SK-MEL-5 (cell line): ENCODE data around the gene APBA2. TPM values are rescaled to one million over a fixed set of nuclear protein-coding genes. Genes with fewer than 3 reads are reported as not detected.
"Not testable (repeated sequence)": the region's sequence is repeated elsewhere in the genome, so short reads cannot be mapped to it uniquely, and the experiment has no call there.

ENCODE experiments used
- DNase-seq: peaks from one replicate; pipeline ENCODE4 v3.0.0-alpha.2; 2016; ENCODE audit warnings: low read depth, low spot score
- in situ Hi-C: cut with HindIII; loops from 2 replicates; pipeline ENCODE4 v1.10.0; 2016; ENCODE audit warnings: low sequenced_read_pairs, high pct_unique_total_duplicates, low pct_unique_long_range_greater_than_20kb
- total RNA-seq: library from RNA; depleted of rRNA; stranded (reverse); fragments of >200 nt; shearing (Covaris generic); gene quantifications from 2 replicates; pipeline ENCODE4 v1.2.3, GENCODE V29; 2014

The APBA2 gene
- total RNA-seq, 1 experiment from 2014 or later, result 24.6 TPM

- in situ Hi-C loops, DNase-seq: not testable (repeated sequence)
Measured at GRCh38 chr15:28889871-28890270, 4.1 kb downstream of the APBA2 start.

- DNase-seq, in situ Hi-C loops: not testable (repeated sequence)
Measured at GRCh38 chr15:28890291-28890690, 4.5 kb downstream of the APBA2 start.

DNA sequence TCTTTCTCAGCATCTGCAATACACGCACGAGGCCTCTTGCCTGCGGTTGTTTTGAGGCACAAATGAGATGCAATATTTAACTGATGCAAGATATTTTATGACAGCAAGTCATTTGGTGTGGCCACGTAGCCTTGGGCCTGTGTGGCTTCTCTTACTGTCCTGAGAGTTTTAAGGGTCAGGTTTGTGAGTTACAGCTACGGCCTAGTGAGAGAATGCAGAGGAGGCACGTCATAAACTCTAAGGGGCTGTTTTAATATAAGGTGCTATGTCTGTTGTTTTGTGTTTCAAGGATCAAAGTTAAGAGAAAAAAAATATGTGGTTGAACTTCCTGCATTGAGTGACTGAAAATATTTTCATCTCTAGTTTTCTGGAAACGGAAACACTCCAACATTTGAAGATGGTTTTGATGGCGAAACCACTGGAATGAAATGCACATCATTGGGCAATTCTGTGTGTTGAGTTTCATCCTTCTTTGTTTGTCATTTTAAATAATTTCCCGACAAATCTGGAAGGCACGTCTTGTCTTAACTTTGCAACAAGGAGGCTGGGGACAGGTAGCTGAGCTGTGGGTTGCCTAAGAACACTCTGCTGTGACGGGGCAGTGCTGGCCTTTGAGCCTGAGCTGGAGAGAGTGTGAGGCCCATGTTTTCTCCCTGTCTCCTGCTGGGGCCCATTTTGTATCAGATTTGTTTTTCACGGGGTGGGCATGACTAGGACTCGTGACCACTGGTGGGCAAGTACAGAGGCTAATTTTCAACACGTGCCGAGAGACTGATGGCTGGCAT is 5.1 kb downstream of the APBA2 start:
- no peak for DNase-seq
- in situ Hi-C loops, result no loop called here

DNA sequence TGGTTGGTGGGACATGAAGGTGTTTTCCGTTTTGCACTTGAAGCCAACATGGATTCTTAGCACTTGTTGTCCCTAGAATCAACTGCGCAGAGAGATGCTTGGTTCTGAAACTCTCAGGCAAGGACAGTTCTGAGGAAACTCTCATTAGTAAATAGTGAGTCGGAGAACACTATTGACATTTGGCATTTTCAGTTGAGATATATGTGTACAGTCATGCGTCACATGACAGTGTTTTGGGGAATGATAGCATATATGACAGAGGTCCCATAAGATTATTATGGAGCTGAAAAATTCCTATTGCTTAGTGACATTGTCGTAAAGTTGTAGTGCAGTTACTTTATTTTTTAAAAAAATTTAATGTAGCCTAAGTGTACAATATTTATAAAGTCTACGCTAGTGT is 5.8 kb downstream of the APBA2 start:
- no peak for DNase-seq
- in situ Hi-C loops, result no loop called here

DNA sequence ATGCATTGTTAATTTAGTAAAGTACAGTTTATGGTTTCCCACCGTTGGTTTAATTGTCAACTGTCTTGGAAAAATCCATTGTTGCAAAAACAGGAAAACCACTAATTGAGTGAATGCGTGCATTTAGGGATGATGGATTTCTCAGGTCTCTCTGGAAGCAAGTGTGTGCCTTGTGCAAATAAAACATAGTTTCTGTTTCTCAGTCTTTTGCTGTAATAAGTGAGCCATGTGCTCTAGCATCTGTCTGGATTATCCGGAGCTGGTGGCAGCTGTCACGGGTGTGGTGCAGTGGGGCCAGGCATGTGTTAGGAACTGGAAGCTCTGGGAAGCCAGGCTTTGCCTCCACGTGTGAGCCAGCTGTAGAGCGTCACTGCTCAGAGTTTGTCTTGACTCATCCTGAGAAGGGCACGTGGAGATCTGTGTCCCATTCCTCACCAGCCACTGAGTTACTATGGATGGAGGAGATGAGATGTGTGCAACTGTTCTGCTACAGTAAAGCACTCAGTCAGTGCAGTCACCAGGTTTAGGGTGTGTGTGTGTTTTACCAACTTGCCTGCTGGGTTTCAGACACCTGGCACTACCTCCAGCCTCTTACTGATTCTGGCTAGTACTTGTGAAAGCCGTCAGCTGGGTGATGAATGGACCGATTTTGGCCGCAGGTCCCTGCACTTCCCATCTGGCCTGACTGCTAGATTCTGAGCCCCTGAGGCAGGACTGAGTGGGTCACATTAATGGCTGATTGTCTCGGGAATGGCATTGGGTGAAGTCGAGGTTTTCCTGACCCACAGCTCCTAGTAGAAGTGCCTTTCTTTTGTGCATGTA is 7.2 kb downstream of the APBA2 start:
- no peak for DNase-seq
- in situ Hi-C loops, result no loop called here

DNA sequence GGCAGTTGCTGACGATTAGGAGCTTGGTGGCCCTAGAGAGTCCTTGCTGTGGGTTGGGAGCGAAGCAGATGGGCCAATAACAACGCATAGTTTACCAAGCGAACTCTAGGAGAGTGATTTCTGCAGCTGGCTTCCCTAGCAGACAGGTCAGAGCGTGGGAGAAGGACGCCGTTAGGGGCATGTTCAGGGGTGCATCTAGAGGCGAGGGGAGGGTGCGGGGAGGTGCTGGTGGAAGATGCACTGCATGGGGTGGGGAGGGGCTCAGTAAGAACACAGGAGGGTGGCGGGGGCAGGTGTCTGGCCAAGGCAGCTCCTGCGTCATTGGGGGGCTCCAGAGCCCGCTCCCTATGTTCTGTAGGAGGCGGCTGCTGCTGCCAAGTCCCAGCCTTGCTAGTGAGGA is 8.9 kb downstream of the APBA2 start:
- DNase-seq, result no peak
- in situ Hi-C loops, result no loop called here

DNA sequence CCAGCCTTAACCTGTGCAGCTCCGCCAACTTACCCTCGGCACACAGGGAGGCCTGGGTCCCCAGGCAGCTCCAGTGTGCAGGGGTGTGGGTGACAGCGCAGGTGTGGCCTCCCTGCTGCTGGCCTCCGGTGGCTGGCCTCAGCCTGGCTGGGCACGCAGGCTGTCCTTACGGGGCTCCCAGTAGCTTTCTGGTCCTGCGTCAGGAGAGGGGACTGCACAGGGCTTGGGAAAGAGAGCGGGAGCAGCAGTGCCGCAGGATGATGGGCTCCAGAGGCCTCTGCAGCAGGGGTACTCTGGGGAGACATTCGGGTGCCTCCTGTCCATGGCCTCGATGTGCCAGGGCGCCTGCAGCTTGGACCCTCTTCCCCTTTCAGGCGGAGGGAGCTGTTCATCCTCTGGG is 9.4 kb downstream of the APBA2 start:
- in situ Hi-C loops, result no loop called here
- DNase-seq, result no peak

DNA sequence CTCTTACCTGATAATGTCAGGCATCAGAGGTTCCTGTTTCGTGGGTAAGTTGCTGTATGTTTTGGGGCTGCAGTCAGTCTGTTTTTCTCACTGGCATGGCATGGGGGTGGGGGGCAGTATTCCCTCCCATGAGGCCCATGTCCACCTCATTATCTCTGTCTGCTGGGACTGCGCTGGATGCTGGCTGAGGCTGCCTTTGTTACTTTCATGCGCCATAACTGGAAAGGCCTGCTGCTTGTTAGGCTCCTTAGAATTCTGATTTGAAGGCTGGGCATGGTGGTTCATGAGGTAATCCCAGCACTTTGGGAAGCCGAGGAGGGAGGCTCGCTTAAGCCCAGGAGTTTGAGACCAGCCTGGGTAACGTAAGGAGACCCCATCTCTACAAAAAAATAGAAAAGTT is 9.8 kb downstream of the APBA2 start:
- in situ Hi-C loops, result no loop called here
- no peak for DNase-seq

DNA sequence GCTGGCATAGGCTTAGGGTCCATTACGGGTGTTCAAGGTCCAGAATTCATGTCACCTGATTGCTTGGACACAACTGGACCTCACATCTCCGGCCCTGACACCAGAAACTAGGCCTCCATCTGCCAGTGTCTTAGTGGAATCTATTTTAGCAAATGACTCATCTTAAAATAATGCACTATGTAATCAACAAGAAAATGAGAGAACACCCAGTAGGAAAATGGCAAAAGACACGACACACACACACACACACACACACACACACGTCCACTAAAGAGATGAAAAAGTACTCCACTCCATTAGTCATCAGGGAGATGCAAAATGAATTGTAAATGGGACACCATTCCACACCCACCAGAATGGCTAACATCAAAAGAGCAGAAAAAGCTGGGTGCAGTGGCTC is 11.2 kb downstream of the APBA2 start:
- no peak for DNase-seq

GRCh38 chr15:28897861-28898585 is 12.2 kb downstream of the APBA2 start:
- in situ Hi-C loops, result no loop called here
- DNase-seq, result no peak

More for the DNA sequence above, 11.2 kb downstream of the APBA2 start:
- in situ Hi-C loops, result no loop called here

- in situ Hi-C loops, result no loop called here
Measured at GRCh38 chr15:28899061-28899738, 13.4 kb downstream of the APBA2 start.

DNA sequence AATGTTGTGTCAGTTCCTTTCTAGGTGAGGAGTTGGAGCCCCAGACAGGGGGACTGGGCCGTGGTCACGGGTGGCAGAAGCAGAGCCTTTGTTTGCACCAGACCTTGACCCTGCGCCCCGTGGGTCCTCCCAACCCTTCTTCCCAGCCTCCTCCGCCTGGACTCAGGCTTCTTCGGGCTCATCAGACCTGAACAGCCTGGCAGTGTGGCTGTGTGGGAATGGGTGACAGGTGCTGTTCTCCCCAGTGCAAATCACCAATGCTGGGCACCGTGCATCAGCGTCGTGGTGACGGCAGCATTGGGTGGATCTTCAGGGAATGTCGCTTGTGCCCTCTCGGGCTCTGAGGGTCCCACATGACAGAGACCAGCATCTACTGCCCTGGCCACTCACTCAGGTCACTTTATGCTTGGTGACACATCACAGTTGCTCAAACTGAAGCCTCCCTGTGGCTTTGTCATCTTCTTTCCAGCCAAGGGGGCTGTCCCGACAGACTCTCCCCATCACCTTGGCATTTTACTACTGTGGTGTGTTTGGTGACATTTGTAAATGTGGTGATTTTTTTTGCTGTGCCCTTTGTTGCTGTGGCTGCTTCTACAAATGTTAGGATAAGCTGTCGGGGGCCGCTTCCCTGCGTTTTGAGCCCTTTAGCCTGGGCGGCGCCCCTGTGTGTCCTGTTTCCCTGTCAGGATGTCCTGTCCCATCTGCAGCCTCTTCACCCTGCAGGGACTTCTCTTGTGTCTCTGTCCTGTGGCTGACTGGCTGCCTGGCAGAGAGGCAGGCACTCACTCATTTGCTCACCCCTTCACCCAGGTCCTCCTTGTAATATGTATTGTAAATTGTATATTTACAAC is 14.5 kb downstream of the APBA2 start:
- in situ Hi-C loops, result no loop called here
- DNase-seq, result no peak

More at GRCh38 chr15:28899061-28899738, 13.4 kb downstream of the APBA2 start:
- DNase-seq, result no peak

GRCh38 chr15:28900892-28901586 is 15.3 kb downstream of the APBA2 start:
- no peak for DNase-seq
- in situ Hi-C loops, result no loop called here

GRCh38 chr15:28901587-28901980 is 15.8 kb downstream of the APBA2 start:
- in situ Hi-C loops, result no loop called here
- DNase-seq, result no peak

DNA sequence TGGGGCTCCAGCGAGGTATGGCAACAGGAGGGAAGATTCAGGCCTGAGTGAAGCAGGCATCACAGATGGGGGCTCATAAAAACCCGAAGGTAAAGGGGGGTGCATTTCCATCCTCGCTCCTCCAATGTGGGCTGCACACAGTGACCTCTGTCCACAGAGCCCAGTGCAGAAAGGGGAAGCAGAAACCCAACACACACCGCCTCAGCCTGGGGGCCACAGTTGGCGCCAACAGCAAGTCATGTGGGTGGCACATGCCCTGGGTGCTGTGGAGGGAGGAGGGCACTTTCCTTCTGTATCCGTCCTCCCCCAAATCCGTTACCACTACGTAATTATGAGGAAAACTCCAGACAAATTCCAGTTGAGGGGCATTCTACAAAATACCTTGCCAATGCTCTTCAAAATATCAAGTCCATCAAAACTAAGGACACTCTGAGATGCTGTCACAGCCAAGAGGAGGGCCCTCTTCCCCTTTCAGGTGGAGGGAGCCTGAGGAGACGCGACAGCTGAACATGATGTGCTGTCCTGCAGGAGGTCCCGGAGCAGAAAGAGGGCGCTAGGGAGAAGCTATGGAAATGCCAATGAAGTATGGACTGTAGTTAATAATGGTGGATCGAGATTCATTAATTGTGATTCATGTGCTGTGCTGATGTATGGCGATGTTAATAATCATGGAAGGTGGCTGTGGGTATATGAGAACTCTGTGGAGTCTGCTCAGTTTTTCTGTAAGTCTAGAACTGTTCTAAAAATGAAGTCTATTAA is 16.4 kb downstream of the APBA2 start:
- in situ Hi-C loops, result no loop called here
- peak; percentile 43 for DNase-seq

DNA sequence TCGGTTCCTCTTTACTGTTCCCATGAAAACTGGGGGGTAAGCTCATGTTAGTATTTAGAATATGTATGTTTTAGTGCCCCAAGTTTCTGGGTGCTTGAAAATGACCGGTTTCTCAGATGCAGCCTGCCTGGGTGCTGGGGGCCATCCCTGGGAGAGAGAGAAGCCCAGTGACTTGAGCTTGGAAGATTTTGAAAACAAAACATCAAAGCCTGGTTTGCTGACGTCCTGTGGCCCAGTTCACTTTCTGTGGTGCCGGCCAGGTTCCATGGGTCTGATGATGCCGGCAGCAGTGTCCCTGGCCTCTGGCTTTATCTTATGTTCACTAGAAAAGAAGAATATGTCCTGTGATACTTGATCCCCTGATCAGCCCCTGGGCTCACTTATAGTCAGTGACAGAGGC is 17.1 kb downstream of the APBA2 start:
- in situ Hi-C loops, result no loop called here
- no peak for DNase-seq
